ENCODE measurements around the gene NDUFAF8.

The NDUFAF8 gene

DNA sequence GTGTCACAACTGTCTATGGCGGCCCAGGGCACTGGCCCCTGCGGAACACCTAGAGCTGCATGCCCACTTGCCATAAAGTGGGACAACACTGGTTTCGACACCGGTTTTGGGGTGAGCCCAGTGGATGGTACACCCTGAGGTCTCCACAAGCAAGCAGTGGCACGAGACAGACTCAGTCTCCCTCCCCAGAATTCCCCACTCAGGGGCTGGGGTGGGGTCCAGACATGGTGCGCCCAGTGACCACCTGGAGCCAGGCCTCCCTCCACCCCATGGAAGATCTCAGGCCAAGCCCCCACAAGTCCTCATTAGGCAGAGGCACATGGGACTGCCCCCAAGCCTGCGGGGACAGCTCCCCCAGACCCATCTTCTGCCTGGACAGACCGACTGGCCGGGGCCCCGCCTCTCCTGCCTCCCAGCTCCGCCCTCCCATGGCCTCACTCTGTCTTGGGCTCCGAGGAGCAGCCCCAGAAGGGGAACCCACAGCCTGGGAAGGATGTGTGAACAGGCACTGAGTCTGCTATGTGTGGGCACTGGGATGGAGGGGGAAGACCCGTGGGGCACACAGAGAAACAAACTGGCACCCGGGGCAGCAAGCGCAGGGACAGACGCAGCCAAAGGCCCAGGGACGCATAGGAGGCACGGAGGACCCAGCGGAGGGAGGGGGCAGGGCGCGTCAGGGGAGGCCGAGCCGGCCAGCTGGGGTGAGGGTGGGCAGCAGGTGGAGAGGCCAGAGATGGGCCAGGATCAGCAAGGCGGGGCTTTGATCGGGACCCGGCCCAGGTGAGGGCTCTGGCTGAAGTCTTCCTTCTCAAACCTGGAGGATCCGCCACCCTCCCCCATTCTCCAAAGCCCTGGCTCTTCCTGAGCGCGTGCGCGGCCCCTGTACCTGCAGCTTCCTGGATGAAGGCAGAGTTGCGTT, 3.0 kb upstream of the NDUFAF8 start:
- ChIA-PET CTCF (interaction anchor here (0.6 kb wide), 1 partner anchor 106 kb away, joined by 5 read pairs; no protein-coding TSS in a partner anchor), POLR2A (no interaction called here)

DNA sequence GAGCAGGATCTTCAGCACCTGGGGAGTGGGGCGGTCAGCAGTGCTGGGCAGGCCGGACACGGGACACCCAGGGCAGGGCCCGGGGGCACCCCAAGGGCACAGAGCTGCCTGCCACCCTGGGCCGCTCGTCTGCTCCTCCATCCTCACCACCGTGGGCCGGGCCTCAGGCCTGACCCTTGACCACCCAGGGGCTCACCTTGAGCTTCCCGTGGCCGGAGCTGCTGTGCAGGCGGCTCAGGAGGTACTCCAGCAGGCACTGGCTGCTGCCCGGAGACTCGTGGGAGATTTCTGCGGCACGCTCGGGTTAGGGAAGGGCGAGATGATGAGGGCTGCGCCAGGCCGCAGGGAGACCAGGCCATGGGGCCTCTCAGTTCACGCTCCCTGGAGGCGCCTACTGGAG, 2.3 kb upstream of the NDUFAF8 start:
- H3K36me3 ChIP-seq (ENCODE audit: control insufficient read depth in 2 of 2, insufficient read depth in 1 of 2, low read length in 2 of 2) = peaks cover 0 to 48% of the 10 kb centered on the region in 2 experiments; a peak in 2 of 3 replicates
- peaks cover 8% of the 10 kb centered on the region for H3K4me1 ChIP-seq (ENCODE audit: control insufficient read depth, insufficient read depth, low read length)
- H3K9me3 ChIP-seq (ENCODE audit: control insufficient read depth, insufficient read depth, low read depth, low read length) = no peaks in the 10 kb centered on the region
- H3K4me3 ChIP-seq (ENCODE audit: low read depth, low read length) = no peak overlapping the region
- CTCF ChIA-PET = interaction anchor here (0.6 kb wide), 1 partner anchor 107 kb away, joined by 5 read pairs; no protein-coding TSS in a partner anchor
- H3K27ac ChIP-seq (ENCODE audit: extremely low read depth, low read depth, low read length) = no peak overlapping the region
- POLR2A ChIA-PET = interaction anchor here (3.1 kb wide), 1 partner anchor 14 kb away, joined by 55 read pairs; the partner anchor contains the start of gene CEP131
- no peak for TF ChIP-seq ZNF184 (tag by site-specific recombination; IDR thresholded peaks at IDR 0.05)
- TF ChIP-seq, protein P1, sequence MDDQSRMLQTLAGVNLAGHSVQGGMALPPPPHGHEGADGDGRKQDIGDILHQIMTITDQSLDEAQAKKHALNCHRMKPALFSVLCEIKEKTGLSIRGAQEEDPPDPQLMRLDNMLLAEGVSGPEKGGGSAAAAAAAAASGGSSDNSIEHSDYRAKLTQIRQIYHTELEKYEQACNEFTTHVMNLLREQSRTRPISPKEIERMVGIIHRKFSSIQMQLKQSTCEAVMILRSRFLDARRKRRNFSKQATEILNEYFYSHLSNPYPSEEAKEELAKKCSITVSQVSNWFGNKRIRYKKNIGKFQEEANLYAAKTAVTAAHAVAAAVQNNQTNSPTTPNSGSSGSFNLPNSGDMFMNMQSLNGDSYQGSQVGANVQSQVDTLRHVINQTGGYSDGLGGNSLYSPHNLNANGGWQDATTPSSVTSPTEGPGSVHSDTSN (CRISPR knock-in tag; IDR thresholded peaks at IDR 0.05) = no peak
- no peak for TF ChIP-seq ZNF830 (tag by site-specific recombination; IDR thresholded peaks at IDR 0.05; ENCODE audit: low read depth)
- no peak for TF ChIP-seq ZNF48 (tag by site-specific recombination; IDR thresholded peaks at IDR 0.05)
- no peak for TF ChIP-seq ZBTB17 (tag by site-specific recombination; IDR thresholded peaks at IDR 0.05)
- no peak for TF ChIP-seq TRIM28 (IDR thresholded peaks at IDR 0.05; ENCODE audit: borderline replicate concordance, low read length)
- TF ChIP-seq ZNF175 (tag by site-specific recombination; IDR thresholded peaks at IDR 0.05) = no peak
- no peak for TF ChIP-seq ZNF76 (tag by site-specific recombination; IDR thresholded peaks at IDR 0.05; ENCODE audit: borderline replicate concordance, low read depth)
- TF ChIP-seq, protein P2, sequence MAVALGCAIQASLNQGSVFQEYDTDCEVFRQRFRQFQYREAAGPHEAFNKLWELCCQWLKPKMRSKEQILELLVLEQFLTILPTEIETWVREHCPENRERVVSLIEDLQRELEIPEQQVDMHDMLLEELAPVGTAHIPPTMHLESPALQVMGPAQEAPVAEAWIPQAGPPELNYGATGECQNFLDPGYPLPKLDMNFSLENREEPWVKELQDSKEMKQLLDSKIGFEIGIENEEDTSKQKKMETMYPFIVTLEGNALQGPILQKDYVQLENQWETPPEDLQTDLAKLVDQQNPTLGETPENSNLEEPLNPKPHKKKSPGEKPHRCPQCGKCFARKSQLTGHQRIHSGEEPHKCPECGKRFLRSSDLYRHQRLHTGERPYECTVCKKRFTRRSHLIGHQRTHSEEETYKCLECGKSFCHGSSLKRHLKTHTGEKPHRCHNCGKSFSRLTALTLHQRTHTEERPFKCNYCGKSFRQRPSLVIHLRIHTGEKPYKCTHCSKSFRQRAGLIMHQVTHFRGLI (tag by site-specific recombination; IDR thresholded peaks at IDR 0.05) = no peak
- TF ChIP-seq ZNF292 (tag by site-specific recombination; IDR thresholded peaks at IDR 0.05; ENCODE audit: borderline replicate concordance, low read depth) = no peak
- no peak for TF ChIP-seq ZNF433 (tag by site-specific recombination; IDR thresholded peaks at IDR 0.05; ENCODE audit: low read depth)
- TF ChIP-seq, protein P3, sequence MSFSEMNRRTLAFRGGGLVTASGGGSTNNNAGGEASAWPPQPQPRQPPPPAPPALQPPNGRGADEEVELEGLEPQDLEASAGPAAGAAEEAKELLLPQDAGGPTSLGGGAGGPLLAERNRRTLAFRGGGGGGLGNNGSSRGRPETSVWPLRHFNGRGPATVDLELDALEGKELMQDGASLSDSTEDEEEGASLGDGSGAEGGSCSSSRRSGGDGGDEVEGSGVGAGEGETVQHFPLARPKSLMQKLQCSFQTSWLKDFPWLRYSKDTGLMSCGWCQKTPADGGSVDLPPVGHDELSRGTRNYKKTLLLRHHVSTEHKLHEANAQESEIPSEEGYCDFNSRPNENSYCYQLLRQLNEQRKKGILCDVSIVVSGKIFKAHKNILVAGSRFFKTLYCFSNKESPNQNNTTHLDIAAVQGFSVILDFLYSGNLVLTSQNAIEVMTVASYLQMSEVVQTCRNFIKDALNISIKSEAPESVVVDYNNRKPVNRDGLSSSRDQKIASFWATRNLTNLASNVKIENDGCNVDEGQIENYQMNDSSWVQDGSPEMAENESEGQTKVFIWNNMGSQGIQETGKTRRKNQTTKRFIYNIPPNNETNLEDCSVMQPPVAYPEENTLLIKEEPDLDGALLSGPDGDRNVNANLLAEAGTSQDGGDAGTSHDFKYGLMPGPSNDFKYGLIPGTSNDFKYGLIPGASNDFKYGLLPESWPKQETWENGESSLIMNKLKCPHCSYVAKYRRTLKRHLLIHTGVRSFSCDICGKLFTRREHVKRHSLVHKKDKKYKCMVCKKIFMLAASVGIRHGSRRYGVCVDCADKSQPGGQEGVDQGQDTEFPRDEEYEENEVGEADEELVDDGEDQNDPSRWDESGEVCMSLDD (tag by site-specific recombination; IDR thresholded peaks at IDR 0.05) = no peak
- no peak for TF ChIP-seq ZNF37A (tag by site-specific recombination; IDR thresholded peaks at IDR 0.05)
- no peak for TF ChIP-seq ZNF302 (tag by site-specific recombination; IDR thresholded peaks at IDR 0.05; ENCODE audit: low read depth)
- TF ChIP-seq ZNF221 (tag by site-specific recombination; IDR thresholded peaks at IDR 0.05; ENCODE audit: borderline replicate concordance) = no peak

More for the DNA sequence above, 3.0 kb upstream of the NDUFAF8 start:
- Histone ChIP-seq H3K4me1 (ENCODE audit: control insufficient read depth, insufficient read depth, low read length) (peaks cover 8% of the 10 kb centered on the region), H3K36me3 (ENCODE audit: control insufficient read depth in 2 of 2, insufficient read depth in 1 of 2, low read length in 2 of 2) (peaks cover 3 to 49% of the 10 kb centered on the region in 2 experiments; a peak in 2 of 3 replicates), H3K4me3 (ENCODE audit: low read depth, low read length) (no peak overlapping the region), H3K27ac (ENCODE audit: extremely low read depth, low read depth, low read length) (no peak overlapping the region), H3K9me3 (ENCODE audit: control insufficient read depth, insufficient read depth, low read depth, low read length) (no peaks in the 10 kb centered on the region)
- TF ChIP-seq, protein P4, sequence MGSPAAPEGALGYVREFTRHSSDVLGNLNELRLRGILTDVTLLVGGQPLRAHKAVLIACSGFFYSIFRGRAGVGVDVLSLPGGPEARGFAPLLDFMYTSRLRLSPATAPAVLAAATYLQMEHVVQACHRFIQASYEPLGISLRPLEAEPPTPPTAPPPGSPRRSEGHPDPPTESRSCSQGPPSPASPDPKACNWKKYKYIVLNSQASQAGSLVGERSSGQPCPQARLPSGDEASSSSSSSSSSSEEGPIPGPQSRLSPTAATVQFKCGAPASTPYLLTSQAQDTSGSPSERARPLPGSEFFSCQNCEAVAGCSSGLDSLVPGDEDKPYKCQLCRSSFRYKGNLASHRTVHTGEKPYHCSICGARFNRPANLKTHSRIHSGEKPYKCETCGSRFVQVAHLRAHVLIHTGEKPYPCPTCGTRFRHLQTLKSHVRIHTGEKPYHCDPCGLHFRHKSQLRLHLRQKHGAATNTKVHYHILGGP (tag by site-specific recombination; IDR thresholded peaks at IDR 0.05) = no peak
- no peak for TF ChIP-seq ZNF248 (tag by site-specific recombination; IDR thresholded peaks at IDR 0.05)
- TF ChIP-seq ZNF311 (tag by site-specific recombination; IDR thresholded peaks at IDR 0.05; ENCODE audit: borderline replicate concordance) = no peak
- no peak for TF ChIP-seq GLI2 (tag by site-specific recombination; IDR thresholded peaks at IDR 0.05; ENCODE audit: borderline replicate concordance, low read depth)
- TF ChIP-seq ZNF571 (tag by site-specific recombination; IDR thresholded peaks at IDR 0.05) = no peak
- TF ChIP-seq ZNF658 (tag by site-specific recombination; IDR thresholded peaks at IDR 0.05) = no peak
- no peak for TF ChIP-seq ZNF776 (tag by site-specific recombination; IDR thresholded peaks at IDR 0.05; ENCODE audit: borderline replicate concordance)
- TF ChIP-seq, protein P5, sequence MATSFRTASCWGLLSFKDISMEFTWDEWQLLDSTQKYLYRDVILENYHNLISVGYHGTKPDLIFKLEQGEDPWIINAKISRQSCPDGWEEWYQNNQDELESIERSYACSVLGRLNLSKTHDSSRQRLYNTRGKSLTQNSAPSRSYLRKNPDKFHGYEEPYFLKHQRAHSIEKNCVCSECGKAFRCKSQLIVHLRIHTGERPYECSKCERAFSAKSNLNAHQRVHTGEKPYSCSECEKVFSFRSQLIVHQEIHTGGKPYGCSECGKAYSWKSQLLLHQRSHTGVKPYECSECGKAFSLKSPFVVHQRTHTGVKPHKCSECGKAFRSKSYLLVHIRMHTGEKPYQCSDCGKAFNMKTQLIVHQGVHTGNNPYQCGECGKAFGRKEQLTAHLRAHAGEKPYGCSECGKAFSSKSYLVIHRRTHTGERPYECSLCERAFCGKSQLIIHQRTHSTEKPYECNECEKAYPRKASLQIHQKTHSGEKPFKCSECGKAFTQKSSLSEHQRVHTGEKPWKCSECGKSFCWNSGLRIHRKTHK (tag by site-specific recombination; IDR thresholded peaks at IDR 0.05) = no peak
- TF ChIP-seq ZNF157 (tag by site-specific recombination; IDR thresholded peaks at IDR 0.05) = no peak
- no peak for TF ChIP-seq ZNF202 (tag by site-specific recombination; IDR thresholded peaks at IDR 0.05; ENCODE audit: borderline replicate concordance)
- TF ChIP-seq ZBTB48 (tag by site-specific recombination; IDR thresholded peaks at IDR 0.05) = no peak
- no peak for TF ChIP-seq MEIS1 (CRISPR knock-in tag; IDR thresholded peaks at IDR 0.05; ENCODE audit: borderline replicate concordance)
- TF ChIP-seq GLI4 (tag by site-specific recombination; IDR thresholded peaks at IDR 0.05) = no peak
- no peak for TF ChIP-seq ZNF558 (tag by site-specific recombination; IDR thresholded peaks at IDR 0.05)

Measured in HEK293 (cell line).